ENCODE data around the gene PDE2A.
"Not testable (repeated sequence)": the region's sequence is repeated elsewhere in the genome, so short reads cannot be mapped to it uniquely, and the experiment has no call there.

Gene PDE2A

GRCh38 chr11:72573855-72574445 is 100.3 kb downstream of the PDE2A start:
- no peak for DNase-seq

GRCh38 chr11:72573072-72573854 is 101.0 kb downstream of the PDE2A start:
- DNase-seq, result peak; percentile 48

GRCh38 chr11:72572540-72572939 is 101.7 kb downstream of the PDE2A start:
- DNase-seq, result not testable (repeated sequence)

GRCh38 chr11:72570893-72571661 is 103.1 kb downstream of the PDE2A start:
- no peak for DNase-seq

GRCh38 chr11:72569966-72570892 is 104.0 kb downstream of the PDE2A start:
- DNase-seq, result peak; percentile 37

GRCh38 chr11:72568861-72569260 is 105.4 kb downstream of the PDE2A start:
- DNase-seq, result no peak

GRCh38 chr11:72562431-72562830 is 111.8 kb downstream of the PDE2A start:
- no peak for DNase-seq

- DNase-seq, result no peak
These were observed 112.4 kb downstream of the PDE2A start for GRCh38 chr11:72561856-72562255.

GRCh38 chr11:72560864-72561263 is 113.4 kb downstream of the PDE2A start:
- DNase-seq, result not testable (repeated sequence)

GRCh38 chr11:72556433-72556832 is 117.8 kb downstream of the PDE2A start:
- DNase-seq, result no peak

- not testable (repeated sequence) for DNase-seq
These were observed 119.2 kb downstream of the PDE2A start for GRCh38 chr11:72555014-72555522.

- peak; percentile 47 for DNase-seq
These were observed 120.5 kb downstream of the PDE2A start for GRCh38 chr11:72553706-72554105.

GRCh38 chr11:72552399-72552910 is 121.8 kb downstream of the PDE2A start:
- DNase-seq, result no peak

GRCh38 chr11:72551571-72551970 is 122.7 kb downstream of the PDE2A start:
- no peak for DNase-seq

GRCh38 chr11:72548463-72548862 is 125.8 kb downstream of the PDE2A start:
- DNase-seq, result no peak

- no peak for DNase-seq
These were observed 127.4 kb downstream of the PDE2A start for GRCh38 chr11:72546866-72547265.

- no peak for DNase-seq
These were observed 129.6 kb downstream of the PDE2A start for GRCh38 chr11:72544589-72544988.

GRCh38 chr11:72543849-72544542 is 130.2 kb downstream of the PDE2A start:
- DNase-seq, result no peak

- no peak for DNase-seq
These were observed 132.8 kb downstream of the PDE2A start for GRCh38 chr11:72541257-72541974.

- no peak for DNase-seq
These were observed 137.2 kb downstream of the PDE2A start for GRCh38 chr11:72537051-72537450.

GRCh38 chr11:72535194-72535547 is 139.1 kb downstream of the PDE2A start:
- DNase-seq, result no peak
